HG02610 (cell line): ENCODE measurements around the gene IFNAR1.

Source experiments
- ATAC-seq: cut with Tn5 transposase; IDR thresholded peaks from one replicate; pipeline ENCODE4 v1.9.1; 2021; ENCODE audit warnings: mild to moderate bottlenecking, moderate library complexity; ENCODE audit not compliant: unreplicated experiment

IFNAR1 gene

DNA sequence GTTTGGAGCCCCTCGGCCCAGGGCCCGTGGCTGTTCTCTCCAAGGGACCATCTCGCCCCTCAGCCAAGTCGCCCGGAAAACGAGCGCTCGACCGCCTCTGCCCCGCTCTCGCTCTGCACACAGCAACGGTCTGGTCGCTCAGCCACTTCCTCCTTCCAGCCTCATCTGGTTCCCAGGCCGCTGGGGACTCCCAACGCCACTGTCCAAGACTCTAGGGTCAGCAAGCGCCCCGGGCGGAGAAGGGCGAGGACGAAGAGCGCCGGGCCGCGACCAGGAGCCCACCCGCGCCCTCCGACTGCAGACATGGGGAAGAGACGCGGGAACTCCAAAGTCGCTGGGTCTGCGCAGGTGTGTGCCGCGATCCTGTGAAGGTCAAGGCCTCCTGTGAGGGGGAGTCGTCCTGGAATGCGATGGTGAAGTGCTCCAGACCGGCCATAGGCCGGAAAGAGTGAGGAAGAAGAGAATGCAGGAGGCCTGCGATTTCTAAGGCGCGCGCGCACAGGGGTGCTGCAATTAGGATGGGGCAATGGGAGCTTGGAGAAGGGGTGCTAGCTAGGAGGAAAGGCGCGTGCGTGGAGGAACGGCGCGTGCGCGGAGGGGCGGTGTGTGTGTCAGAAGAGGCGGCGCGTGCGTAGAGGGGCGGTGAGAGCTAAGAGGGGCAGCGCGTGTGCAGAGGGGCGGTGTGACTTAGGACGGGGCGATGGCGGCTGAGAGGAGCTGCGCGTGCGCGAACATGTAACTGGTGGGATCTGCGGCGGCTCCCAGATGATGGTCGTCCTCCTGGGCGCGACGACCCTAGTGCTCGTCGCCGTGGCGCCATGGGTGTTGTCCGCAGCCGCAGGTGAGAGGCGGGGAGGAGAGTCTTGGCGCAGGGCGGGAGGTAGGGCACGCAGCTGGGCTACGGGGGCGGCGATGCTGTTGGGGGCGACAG lies at the start of gene IFNAR1:
IFNAR1 (plus strand) TSS at position 680 of the 931 bp plus-strand sequence; CDS start at position 766, 86 bp downstream.
- peak; percentile 77 for ATAC-seq

DNA sequence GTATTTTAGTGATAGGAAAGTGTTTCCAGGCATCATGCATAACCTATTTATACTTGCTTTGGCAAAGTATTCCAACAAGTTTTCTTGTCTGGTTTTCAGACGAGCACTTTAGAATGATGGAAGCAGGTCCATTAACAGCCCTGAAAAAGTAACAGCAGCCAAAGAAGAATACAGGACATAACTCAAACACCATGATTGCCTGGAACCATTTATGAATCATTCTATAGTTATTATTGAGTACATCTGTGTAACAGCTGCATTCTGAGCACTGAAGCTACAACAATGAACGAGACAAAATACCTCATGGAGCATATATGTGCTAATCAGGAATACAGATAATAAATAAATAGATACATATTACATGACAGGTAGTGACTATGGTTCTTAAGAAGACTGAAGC lies 46.0 kb upstream of the IFNAR1 start:
- ATAC-seq, result no peak

DNA sequence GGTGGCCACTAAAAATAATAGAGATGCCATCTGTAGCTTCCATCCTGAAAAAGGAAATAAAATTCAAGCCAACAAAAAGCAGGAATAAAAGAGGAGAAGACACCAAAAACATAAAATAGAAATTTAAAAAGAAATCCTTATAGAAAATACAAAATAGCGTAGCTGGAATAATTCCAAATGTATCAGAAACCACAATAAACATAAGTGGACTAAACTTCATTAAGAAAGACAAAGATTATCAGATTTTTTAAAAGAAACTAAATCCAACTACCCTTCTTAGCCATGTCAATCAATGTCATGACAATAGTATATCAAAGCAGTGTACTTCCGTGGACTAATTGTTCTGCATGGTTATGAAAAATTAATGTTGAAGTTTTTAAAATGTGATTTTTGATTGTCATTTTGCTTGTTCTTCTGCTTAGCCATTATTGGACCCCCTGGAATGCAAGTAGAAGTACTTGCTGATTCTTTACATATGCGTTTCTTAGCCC lies 45.4 kb upstream of the IFNAR1 start:
- no peak for ATAC-seq

DNA sequence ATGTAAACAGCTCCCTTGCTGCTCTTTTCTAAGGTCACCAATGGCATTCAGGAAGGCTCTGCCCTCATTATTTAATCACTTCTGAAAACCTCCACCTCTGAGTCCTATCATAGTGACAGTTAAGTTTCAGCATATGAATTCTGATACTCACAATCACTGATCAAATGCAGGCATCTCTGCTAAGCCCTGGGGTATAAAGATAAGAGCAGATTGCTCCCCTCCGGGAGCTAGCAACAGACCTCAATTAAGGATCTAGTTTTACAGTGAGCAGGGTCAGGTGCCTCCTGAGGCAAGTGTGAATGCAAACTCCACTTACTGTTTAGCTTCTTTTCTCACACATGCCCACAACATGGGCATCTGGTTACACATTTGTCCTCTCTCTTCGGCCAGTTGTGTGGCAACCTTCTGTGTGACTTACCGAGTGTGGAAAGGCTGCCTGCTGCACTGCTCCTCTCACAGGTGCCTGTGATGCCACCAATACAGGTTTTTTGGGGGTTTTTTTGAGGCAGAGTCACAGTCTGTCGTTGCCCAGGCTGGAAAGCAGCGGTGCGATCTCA lies 43.6 kb upstream of the IFNAR1 start:
- ATAC-seq, result no peak

DNA sequence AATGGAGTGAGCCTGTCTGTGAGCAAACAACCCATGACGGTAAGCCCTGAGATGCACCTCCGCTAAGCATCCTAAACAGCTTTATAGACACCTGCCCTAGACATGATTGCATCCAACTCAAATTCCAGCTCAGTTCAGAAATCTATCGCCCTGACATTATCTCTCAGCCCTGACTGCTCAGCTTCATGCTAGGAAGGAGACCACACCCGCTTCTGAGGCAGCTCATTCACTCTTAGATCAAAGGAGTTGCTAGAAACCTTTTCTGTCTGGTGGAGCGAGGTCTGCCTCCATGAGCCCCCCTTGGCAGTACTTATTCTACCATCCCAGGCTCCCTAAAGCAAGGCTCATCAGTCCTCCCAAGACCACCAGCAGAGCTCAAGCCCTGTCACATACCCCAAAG lies 41.6 kb upstream of the IFNAR1 start:
- ATAC-seq, result no peak

DNA sequence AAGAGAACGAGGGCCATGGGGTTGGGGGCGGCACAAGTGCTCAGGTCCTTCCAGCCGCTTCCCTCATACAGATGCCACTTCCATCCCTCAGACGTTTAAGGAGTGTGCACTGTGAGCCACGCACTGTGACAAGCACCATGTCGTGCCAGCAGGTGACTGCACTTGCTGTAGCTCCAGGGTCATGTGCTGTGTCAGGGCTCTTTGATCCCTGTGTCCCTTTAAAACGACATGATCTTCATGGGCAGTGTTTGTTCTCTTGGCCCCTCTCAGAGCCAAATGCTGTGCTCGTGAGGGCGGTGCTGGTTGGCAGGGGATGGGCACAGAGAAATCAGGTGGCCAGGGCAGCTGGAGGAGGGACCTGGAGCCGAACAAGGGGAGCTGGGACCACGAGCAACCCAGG lies 38.7 kb upstream of the IFNAR1 start:
- no peak for ATAC-seq

DNA sequence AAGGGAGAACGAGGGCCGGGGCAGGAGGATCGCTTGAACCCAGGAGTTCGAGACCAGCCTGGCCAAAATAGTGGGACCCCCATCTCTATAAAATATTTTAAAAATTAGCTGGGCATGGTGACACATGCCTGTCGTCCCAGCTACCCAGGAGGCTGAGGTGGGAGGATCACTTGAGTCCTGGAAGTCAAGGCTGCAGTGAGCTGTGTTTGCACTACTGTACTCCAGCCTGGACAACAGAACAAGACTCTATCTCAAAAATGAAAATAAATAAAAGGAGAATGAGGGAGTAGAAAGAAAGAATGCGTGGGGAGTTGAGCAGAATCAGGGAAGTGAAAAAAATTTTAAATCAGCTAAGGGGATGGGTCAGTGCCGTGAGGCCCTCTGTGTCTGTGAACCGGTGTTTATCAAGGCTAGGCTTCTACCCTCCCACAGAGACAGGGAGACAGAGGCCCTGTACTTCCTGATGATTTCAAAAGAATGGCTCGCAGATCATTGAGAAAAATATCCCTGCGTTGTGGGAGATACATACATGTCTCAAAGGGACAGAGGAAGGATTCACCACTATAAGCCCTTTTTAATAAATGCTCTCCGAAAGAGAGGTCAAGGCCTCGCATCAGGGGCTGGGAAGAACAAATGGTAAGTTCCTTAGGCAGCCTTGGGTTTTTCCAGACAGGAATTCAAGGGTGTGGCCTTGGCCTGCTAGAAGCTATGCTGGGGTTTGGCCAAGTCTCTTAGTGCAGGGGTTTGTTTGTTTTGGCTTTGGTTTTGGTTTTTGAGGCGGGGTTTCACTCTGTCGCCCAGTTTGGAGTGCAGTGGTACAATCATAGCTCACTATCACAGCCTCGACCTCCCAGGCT lies 37.9 kb upstream of the IFNAR1 start:
- no peak for ATAC-seq

DNA sequence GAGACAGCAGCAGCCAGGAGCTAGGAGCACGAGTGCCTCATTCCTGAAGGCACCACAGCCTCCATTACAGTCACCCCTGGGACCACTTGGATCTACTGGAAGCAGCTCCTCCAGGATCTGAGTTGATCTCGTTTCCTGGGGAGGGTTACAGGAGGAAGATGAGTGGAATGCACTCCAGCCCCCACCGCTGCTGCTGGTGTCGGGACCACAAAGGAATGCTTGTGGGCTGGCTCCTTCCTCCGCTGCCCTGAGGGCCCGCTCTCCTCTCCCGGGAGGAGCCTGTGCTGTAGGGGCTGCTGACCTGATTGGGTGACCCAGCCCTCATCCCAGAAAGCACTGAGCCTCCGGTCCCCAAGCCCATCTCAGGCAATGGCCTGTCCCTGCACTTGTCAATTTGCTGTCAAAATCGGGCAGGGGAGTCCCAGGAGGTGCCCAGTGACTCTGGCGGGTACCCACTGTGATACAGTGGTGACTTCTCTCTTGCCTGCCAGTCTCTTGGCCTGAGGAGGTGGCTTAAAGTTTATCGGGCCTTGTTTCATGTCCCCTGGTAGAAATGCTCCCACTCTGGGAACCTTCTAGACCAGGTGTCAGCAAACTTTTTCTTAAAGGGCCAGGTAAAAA lies 35.5 kb upstream of the IFNAR1 start:
- no peak for ATAC-seq

DNA sequence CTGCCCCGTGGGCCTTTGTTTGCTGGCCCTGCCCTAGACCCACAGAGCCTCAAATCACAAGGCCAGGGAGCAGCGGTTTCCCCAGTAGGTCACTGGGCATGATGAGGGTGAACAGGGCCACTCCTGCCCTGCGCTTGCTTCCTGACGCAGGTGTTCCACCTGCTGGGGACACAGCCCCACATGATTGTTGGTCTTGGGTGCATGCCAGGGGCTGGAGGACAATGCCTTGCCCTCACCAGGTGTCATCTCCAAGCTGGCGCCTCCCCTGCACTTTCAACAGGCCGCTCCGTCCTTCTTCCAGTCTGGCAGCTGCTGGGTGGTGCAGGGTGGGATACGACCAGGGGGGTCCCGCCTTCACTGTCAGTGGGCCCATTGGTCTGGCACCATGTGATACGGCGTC lies 34.3 kb upstream of the IFNAR1 start:
- ATAC-seq, result no peak

DNA sequence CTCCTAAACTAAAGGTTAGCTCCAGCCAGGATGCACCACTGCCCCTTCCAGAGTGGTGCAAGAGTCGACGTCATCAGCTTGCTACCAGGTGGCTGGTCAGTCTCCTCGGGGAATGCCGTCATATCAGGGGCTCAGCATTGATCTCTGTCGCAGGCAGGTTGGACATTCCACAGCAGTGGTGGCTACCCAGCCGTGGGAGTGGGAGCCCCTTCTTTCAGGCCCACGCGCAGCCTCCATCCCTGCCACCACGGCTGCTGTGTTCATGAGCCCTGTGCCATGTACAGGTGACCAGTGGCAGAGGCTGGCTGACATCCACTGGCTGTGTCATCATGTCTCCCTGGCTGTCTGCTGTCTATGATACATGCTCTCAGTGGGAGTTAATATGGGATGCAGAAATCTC lies 33.1 kb upstream of the IFNAR1 start:
- ATAC-seq, result no peak

DNA sequence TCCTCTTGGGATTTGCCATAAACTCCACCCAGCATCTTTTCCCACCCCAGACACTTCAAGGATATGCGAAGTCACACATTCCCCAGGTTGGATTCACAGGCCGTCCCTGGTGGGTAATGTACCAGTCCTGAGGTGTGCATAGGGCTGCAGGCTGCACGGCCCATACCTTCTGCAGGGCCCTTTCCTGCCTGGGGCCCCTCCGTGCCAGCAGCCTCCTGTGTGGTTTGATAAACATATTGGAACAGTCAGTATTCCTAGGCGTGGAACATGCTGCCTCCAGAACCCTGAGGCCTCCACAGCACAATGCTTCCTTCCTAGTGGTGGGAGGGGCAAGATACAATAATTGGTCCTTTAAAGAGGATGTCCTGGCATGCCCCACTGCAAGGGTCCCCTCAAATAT lies 32.0 kb upstream of the IFNAR1 start:
- no peak for ATAC-seq

DNA sequence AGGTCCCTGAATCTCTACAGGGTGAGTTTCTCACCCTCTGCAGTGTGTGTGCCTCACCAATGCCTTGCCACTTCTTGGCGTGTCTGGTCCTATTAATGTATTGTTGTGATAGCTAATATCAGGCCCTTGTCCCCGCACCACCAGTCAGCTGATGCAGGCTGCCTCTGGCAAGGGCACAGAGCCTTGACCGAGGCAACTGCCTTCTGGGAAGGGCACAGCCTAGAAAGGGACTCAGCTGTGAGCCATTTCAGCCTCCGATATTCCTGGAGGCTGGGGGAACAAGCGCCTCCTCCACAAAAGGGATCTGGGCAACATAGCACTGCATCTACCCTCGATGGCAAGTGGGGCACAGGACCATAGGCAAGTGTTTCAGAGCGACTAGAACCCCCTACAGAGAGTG lies 31.6 kb upstream of the IFNAR1 start:
- no peak for ATAC-seq

DNA sequence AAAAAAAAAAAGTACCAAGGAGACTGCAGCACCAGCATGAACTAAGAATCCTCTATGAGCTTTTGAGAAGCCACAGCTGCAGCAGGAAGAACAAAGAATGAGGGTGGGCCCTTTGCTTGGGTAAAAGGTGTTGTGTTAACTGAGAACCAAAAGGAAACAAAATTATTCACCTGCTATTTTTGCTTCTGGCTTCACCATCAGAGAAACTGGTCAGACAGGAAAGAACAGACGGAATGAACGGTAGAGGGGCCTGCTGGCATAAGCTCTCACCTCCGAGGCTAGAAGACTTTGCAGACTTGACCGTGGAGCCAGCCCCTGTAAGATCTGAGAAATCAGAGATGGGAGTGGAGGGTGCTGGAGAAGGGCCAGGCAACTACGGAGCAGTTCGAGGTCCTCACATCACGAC lies 31.0 kb upstream of the IFNAR1 start:
- ATAC-seq, result no peak

DNA sequence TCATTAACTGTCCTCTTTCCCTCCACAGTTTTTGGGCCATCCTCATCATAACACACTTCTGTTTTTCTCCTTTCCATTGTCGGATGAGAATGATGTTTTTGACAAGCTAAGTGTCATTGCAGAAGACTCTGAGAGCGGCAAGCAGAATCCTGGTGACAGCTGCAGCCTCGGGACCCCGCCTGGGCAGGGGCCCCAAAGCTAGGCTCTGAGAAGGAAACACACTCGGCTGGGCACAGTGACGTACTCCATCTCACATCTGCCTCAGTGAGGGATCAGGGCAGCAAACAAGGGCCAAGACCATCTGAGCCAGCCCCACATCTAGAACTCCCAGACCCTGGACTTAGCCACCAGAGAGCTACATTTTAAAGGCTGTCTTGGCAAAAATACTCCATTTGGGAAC lies 28.6 kb upstream of the IFNAR1 start:
- ATAC-seq, result no peak

DNA sequence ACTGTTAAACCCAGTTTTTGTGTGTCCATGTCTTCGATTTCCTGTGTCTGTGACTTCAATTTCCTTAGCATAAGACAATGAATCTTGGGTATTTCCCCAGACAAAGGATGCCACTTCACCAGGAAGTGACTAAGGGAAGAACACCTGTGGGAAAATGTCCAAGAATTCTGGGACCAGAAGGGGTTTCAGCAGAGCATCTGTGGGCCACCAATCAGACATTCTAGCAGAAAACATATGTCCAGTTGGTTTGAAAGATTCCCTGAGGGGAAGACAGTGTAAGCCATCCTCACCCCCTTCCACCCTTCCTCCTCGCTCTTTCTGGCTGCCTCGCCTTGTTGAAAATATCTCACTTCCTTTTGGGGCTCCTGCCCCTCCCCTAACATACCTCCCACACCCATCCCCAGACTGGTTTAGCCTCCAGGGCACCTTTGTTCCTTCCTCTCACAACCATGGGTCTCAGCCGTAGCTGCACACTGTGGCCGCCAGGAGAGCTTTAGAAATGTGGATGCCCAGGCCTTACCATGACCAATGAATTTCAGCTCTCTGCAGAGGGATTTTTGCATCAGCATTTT lies 25.5 kb upstream of the IFNAR1 start:
- ATAC-seq, result peak; percentile 64

DNA sequence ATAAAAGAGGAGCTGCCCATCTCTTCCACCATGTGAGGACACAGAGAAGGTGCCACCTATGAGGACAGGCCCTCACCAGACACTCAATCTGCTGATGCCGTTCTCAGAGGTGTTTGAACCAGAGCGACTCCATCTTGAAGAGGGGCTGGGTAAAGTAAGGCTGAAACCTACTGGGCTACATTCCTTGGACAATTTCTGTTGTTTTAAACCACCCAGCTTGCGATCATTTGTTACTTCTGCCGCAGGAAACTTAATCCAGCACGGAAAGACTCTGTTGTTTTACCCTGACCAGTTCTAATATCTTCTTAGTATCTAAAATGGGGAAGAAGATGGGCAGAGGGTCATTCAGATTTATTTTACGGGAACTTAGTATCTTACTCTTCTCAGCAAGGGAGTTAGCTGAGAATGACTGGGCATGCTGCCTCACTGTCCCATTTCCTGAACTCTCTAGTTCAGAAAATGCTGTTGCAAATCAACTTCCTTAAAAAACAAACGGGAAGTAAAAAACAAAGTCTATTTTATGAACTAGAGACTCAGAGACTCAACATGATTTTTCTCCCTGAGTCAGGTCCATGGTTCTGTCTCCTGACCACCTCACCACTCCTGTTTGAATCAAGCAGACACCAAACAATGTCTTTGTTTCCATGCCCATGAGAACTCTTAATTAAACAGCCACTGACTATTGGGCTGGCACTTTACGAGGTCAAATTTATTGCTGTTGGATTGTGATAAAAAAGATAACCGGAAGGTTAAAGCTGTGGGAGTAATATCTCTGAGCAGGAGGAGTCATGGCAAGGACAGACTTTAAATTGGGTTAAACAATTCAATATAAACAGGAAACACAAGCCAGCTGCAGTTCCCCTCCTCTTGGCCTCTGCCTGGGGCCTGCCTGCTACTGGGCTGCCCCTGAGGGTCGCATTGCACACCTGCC lies 23.8 kb upstream of the IFNAR1 start:
- ATAC-seq, result no peak

DNA sequence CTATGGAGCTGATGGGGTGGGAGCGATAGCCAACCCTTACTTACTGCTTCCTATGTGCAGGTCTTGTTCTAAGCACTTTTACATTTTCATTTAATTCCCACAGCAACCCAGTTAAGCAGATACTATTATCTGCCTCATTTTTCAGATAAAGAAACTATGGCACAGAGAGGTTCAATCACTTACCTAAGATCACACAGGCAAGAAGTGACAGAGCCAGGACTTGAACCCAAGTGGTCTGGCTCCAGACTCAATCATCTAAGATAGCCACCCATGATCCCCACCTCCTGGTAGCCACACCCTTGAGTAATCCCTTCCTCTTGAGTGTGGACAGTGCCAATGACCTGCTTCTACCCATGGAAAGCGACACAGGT lies 23.2 kb upstream of the IFNAR1 start:
- ATAC-seq, result no peak

DNA sequence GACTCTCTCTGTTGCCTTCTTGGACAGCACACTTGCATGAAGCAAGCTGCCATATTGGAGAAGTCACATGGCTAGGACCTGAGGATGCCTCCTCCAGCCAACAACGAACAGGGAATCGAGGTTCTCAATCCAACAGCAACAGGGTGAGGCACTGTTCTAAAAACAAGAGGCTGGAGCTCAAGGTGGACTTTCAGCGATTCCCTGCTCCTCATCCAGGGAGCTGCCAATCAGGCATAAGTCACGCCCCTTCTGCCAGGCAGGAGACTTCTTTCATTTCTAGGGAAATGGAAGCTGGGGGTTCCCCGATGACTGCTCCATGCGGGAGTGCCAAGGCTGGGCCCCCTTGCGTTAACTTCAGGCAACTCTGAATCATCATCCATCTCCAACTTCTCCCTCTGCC lies 22.7 kb upstream of the IFNAR1 start:
- no peak for ATAC-seq

DNA sequence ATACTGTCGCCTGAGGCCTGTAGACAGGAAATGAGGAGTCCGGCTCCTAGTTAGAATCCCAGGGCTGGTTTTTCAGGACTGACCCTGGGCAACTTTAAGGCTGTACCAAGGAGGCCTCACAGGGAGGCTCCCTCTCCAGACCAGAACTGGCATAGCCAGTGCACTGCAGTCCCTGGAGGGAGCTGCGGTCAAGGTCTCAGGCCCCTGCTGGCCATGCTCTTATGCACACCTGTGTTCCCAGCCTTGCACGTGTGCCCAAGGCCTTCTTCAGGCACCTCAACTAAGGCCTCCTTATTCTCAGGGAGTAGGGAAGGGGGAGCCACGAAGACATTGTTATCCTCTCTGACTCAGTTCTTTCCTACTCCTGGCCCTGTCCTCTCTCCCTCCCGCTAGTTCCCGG lies 22.0 kb upstream of the IFNAR1 start:
- no peak for ATAC-seq

DNA sequence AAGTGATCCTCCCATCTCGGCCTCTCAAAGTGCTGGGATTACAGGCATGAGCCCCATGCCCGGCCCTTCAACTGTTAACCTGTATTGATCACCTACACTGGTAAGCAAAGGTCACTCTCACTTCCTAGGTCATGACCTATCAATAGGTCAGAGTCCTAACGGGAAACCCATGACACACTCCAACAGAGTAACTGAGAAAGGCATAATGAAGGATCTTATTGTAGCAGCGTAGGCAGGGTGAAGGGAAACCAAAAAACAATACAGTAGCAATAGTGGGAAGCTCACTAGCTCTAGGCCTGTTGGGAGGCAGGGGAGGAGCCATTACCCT lies 19.5 kb upstream of the IFNAR1 start:
- no peak for ATAC-seq
